Bronchial smooth muscle cell (primary cell): ENCODE measurements around the gene CDY2A. TPM values are rescaled to one million over a fixed set of nuclear protein-coding genes. Genes with fewer than 3 reads are reported as not detected.

Source experiments
- total RNA-seq: library from RNA; depleted of rRNA; stranded (reverse); fragments of >200 nt; gene quantifications from 2 replicates; pipeline ENCODE4 v1.2.1, GENCODE V29; 2014

CDY2A gene, protein sequence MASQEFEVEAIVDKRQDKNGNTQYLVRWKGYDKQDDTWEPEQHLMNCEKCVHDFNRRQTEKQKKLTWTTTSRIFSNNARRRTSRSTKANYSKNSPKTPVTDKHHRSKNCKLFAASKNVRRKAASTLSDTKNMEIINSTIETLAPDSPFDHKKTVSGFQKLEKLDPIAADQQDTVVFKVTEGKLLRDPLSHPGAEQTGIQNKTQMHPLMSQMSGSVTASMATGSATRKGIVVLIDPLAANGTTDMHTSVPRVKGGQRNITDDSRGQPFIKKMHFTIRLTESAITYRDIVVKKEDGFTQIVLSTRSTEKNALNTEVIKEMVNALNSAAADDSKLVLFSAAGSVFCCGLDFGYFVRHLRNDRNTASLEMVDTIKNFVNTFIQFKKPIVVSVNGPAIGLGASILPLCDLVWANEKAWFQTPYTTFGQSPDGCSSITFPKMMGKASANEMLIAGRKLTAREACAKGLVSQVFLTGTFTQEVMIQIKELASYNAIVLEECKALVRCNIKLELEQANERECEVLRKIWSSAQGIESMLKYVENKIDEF
- total RNA-seq: not detected in 2 replicates

DNA sequence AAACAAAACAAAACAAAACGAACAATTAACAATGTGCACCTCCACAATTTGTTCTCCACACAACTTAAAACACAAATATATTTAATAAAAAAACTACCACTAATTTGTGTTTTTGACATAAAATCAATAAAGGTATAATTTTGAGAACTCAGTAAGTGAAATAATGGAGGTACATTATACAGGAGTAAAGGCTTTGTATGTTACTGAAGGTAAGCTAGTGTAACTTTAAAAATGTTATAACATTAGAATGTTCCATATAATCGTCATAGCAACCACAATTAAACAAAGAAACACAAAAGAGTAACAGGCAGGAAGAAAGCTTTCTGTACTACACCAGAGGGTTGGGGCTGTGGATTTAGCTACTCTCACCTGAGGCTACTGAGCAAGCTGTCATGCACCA lies at the start of gene CDY2A:
Gene CDY2A, plus strand, starts transcription at position 301 of the 400 bp plus-strand sequence. CDS start 328 bp downstream, outside the sequence.

Other genes starting within 250 kb of the CDY2A start
- not detected in 2 replicates for gene CDY2B, start 145.6 kb upstream of the CDY2A start, total RNA-seq